SJCRH30 (cell line): ENCODE results near the gene FAU. TPM values are rescaled to one million over a fixed set of nuclear protein-coding genes. Genes with fewer than 3 reads are reported as not detected.
A peak's percentile ranks its signal among the peaks of the same experiment; 100 is the strongest.

ENCODE experiments used
- DNase-seq, 2 experiments: peaks; one replicate each; pipeline ENCODE4 v3.0.0-alpha.2; 2015 to 2020
- H3K27ac ChIP-seq: fragments of 250-450 bp; sonication (Bioruptor Pico); 2 replicates; pipeline ENCODE4 v1.5.1; 2020; ENCODE audit warnings: mild to moderate bottlenecking, moderate library complexity
- H3K27me3 ChIP-seq: fragments of 250-450 bp; sonication (Bioruptor Pico); 2 replicates; pipeline ENCODE4 v1.5.1; 2020; ENCODE audit warnings: mild to moderate bottlenecking, moderate library complexity
- H3K36me3 ChIP-seq: fragments of 250-450 bp; sonication (Bioruptor Pico); 2 replicates; pipeline ENCODE4 v1.5.1; 2020; ENCODE audit warnings: mild to moderate bottlenecking, moderate library complexity
- H3K4me1 ChIP-seq: fragments of 250-450 bp; sonication (Bioruptor Pico); 2 replicates; pipeline ENCODE4 v1.5.1; 2020; ENCODE audit warnings: mild to moderate bottlenecking, moderate library complexity
- H3K4me3 ChIP-seq: fragments of 250-450 bp; sonication (Bioruptor Pico); 2 replicates; pipeline ENCODE4 v1.5.1; 2020; ENCODE audit warnings: mild to moderate bottlenecking, moderate library complexity
- H3K9me3 ChIP-seq: fragments of 250-450 bp; sonication (Bioruptor Pico); replicated peaks from 2 replicates; pipeline ENCODE4 v1.5.1; 2020; ENCODE audit warnings: mild to moderate bottlenecking, moderate library complexity
- total RNA-seq: library from RNA; depleted of rRNA; stranded (reverse); fragments of >200 nt; shearing (Covaris generic); gene quantifications from 2 replicates; pipeline ENCODE4 v1.2.3, GENCODE V29; 2014; rRNA removed

Gene FAU
- 281 and 356 TPM in 2 replicates for total RNA-seq

GRCh38 chr11:65121865-65122696 is at the start of gene FAU, which contains the start of gene MRPL49:
Gene FAU (minus strand): TSS chr11:65122134. CDS start chr11:65121813, 321 bp downstream.
Gene MRPL49 (plus strand): TSS chr11:65122321. CDS start chr11:65122347, 26 bp downstream.
- Histone ChIP-seq H3K27me3 (no peaks in the 10 kb centered on the region), H3K36me3 (peaks cover 37% of the 10 kb centered on the region), H3K9me3 (no peaks in the 10 kb centered on the region), H3K27ac (peak within 1 kb of the TSS; percentile 58), H3K4me3 (peak within 1 kb of the TSS; percentile 97), H3K4me1 (peaks cover 4% of the 10 kb centered on the region; the same call in 1 of the 2 replicates)
- DNase-seq = peak; percentile 96 to 97

- H3K36me3 ChIP-seq = no peaks in the 10 kb centered on the region
- peak within 1 kb of the TSS; percentile 69 for H3K27ac ChIP-seq
- DNase-seq = peak; percentile 27 to 42
- no peak within 1 kb of the TSS for H3K4me3 ChIP-seq
- H3K27me3 ChIP-seq = no peaks in the 10 kb centered on the region
- no peaks in the 10 kb centered on the region for H3K9me3 ChIP-seq
- H3K4me1 ChIP-seq = peaks cover 20% of the 10 kb centered on the region
Measured at GRCh38 chr11:65170058-65170534, 48.2 kb upstream of the FAU start, which contains the start of gene SPDYC. Gene SPDYC (plus strand): TSS chr11:65170233. CDS start chr11:65171358, 1,125 bp downstream.

- peak; percentile 64 to 72 for DNase-seq
- Histone ChIP-seq H3K4me3 (no peak overlapping the region), H3K27me3 (no peaks in the 10 kb centered on the region), H3K4me1 (peaks cover 20% of the 10 kb centered on the region), H3K36me3 (no peaks in the 10 kb centered on the region), H3K27ac (peak overlapping the region; percentile 69), H3K9me3 (no peaks in the 10 kb centered on the region)
Measured at GRCh38 chr11:65169164-65169641, 47.3 kb upstream of the FAU start.

GRCh38 chr11:65167656-65168055 is 45.7 kb upstream of the FAU start:
- Histone ChIP-seq H3K4me3 (no peak overlapping the region), H3K27me3 (no peaks in the 10 kb centered on the region)

GRCh38 chr11:65166893-65167292 is 45.0 kb upstream of the FAU start:
- Histone ChIP-seq H3K36me3 (no peaks in the 10 kb centered on the region), H3K4me1 (peaks cover 20% of the 10 kb centered on the region), H3K27me3 (no peaks in the 10 kb centered on the region), H3K4me3 (no peak overlapping the region), H3K9me3 (no peaks in the 10 kb centered on the region), H3K27ac (no peak overlapping the region)
- no peak for DNase-seq

More at GRCh38 chr11:65167656-65168055, 45.7 kb upstream of the FAU start:
- Histone ChIP-seq H3K4me1 (peaks cover 20% of the 10 kb centered on the region), H3K9me3 (no peaks in the 10 kb centered on the region), H3K27ac (no peak overlapping the region), H3K36me3 (no peaks in the 10 kb centered on the region)
- DNase-seq = no peak

- Histone ChIP-seq H3K27ac (no peak overlapping the region), H3K36me3 (no peaks in the 10 kb centered on the region), H3K4me3 (peak overlapping the region; percentile 47), H3K27me3 (no peaks in the 10 kb centered on the region), H3K9me3 (no peaks in the 10 kb centered on the region), H3K4me1 (peaks cover 20% of the 10 kb centered on the region)
- DNase-seq = peak in 1 of 2 experiments; percentile 39
Measured at GRCh38 chr11:65165410-65166317, 43.7 kb upstream of the FAU start.

- no peaks in the 10 kb centered on the region for H3K36me3 ChIP-seq
- DNase-seq = no peak
- H3K27me3 ChIP-seq = no peaks in the 10 kb centered on the region
- no peak overlapping the region for H3K27ac ChIP-seq
- no peaks in the 10 kb centered on the region for H3K9me3 ChIP-seq
- H3K4me1 ChIP-seq = peaks cover 9% of the 10 kb centered on the region; the same call in 1 of the 2 replicates
- no peak overlapping the region for H3K4me3 ChIP-seq
Measured at GRCh38 chr11:65163684-65164083, 41.8 kb upstream of the FAU start.

GRCh38 chr11:65160643-65161042 is 38.7 kb upstream of the FAU start:
- DNase-seq = no peak
- no peaks in the 10 kb centered on the region for H3K9me3 ChIP-seq

GRCh38 chr11:65159012-65159411 is 37.1 kb upstream of the FAU start:
- no peak for DNase-seq
- H3K4me1 ChIP-seq = no peaks in the 10 kb centered on the region
- H3K9me3 ChIP-seq = no peaks in the 10 kb centered on the region
- no peaks in the 10 kb centered on the region for H3K27me3 ChIP-seq
- H3K4me3 ChIP-seq = no peak overlapping the region
- H3K27ac ChIP-seq = no peak overlapping the region
- H3K36me3 ChIP-seq = no peaks in the 10 kb centered on the region

More at GRCh38 chr11:65160643-65161042, 38.7 kb upstream of the FAU start:
- Histone ChIP-seq H3K36me3 (no peaks in the 10 kb centered on the region), H3K4me1 (no peaks in the 10 kb centered on the region; the same call in 1 of the 2 replicates), H3K4me3 (no peak overlapping the region), H3K27ac (no peak overlapping the region), H3K27me3 (no peaks in the 10 kb centered on the region)

- Histone ChIP-seq H3K4me1 (no peaks in the 10 kb centered on the region), H3K4me3 (no peak overlapping the region), H3K27ac (no peak overlapping the region), H3K27me3 (no peaks in the 10 kb centered on the region), H3K9me3 (no peaks in the 10 kb centered on the region), H3K36me3 (no peaks in the 10 kb centered on the region)
- no peak for DNase-seq
Measured at GRCh38 chr11:65157336-65157735, 35.4 kb upstream of the FAU start.

GRCh38 chr11:65156926-65157325 is 35.0 kb upstream of the FAU start:
- DNase-seq = no peak
- Histone ChIP-seq H3K4me1 (no peaks in the 10 kb centered on the region), H3K36me3 (no peaks in the 10 kb centered on the region), H3K4me3 (no peak overlapping the region), H3K27ac (no peak overlapping the region), H3K9me3 (no peaks in the 10 kb centered on the region), H3K27me3 (no peaks in the 10 kb centered on the region)

- no peaks in the 10 kb centered on the region for H3K36me3 ChIP-seq
- DNase-seq = no peak
- no peaks in the 10 kb centered on the region for H3K9me3 ChIP-seq
- H3K4me1 ChIP-seq = no peaks in the 10 kb centered on the region
- H3K27ac ChIP-seq = no peak overlapping the region
- H3K4me3 ChIP-seq = no peak overlapping the region
- H3K27me3 ChIP-seq = no peaks in the 10 kb centered on the region
Measured at GRCh38 chr11:65156256-65156655, 34.3 kb upstream of the FAU start.

GRCh38 chr11:65152122-65152521 is 30.2 kb upstream of the FAU start:
- peaks cover 4% of the 10 kb centered on the region; the same call in 1 of the 2 replicates for H3K9me3 ChIP-seq
- H3K4me3 ChIP-seq = no peak overlapping the region
- no peak overlapping the region for H3K27ac ChIP-seq
- peaks cover 11% of the 10 kb centered on the region; the same call in 1 of the 2 replicates for H3K4me1 ChIP-seq
- H3K36me3 ChIP-seq = no peaks in the 10 kb centered on the region
- H3K27me3 ChIP-seq = no peaks in the 10 kb centered on the region
- DNase-seq = no peak

GRCh38 chr11:65151331-65151899 is 29.5 kb upstream of the FAU start:
- Histone ChIP-seq H3K27me3 (no peaks in the 10 kb centered on the region), H3K9me3 (peaks cover 5% of the 10 kb centered on the region; the same call in 1 of the 2 replicates), H3K27ac (no peak overlapping the region), H3K4me3 (no peak overlapping the region), H3K4me1 (peaks cover 11% of the 10 kb centered on the region; the same call in 1 of the 2 replicates), H3K36me3 (no peaks in the 10 kb centered on the region)
- DNase-seq = no peak
